GDM1 (cell line): ENCODE data around the gene RELA.

Experiments
- DNase-seq: peaks from one replicate; lab custom pipeline; 2025; lab: John Stamatoyannopoulos, UW

The RELA gene

GRCh38 chr11:65613091-65613928 lies 49.4 kb downstream of the RELA start:
- DNase-seq = no peak

- DNase-seq = no peak
These were observed 50.0 kb downstream of the RELA start for GRCh38 chr11:65612691-65613090.

GRCh38 chr11:65611758-65612603 lies 50.7 kb downstream of the RELA start:
- no peak for DNase-seq

- DNase-seq = peak; percentile 73
These were observed 51.5 kb downstream of the RELA start for GRCh38 chr11:65611028-65611757.

GRCh38 chr11:65610404-65610803 lies 52.3 kb downstream of the RELA start:
- no peak for DNase-seq

GRCh38 chr11:65609665-65610064 lies 53.1 kb downstream of the RELA start:
- DNase-seq = no peak

DNA sequence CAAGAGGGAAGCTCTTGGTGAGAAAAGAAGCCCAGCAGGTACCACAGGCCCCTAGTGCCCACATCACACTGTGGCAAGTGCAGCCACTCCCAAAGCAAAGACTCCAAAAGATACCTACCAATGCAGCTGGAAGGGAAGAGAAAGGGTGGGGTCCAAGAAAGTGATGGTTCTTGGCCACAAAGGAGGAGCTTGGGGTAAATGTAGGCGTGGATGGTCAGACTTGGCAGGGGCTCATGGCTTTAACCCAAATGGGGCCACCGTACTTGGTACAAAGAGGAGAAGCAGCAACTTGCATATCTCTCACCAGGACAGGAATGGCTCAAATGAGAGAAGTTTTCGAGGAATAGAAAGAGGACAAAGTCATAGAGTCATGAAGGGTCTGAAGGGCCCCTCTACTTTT lies 53.5 kb downstream of the RELA start:
- no peak for DNase-seq

DNA sequence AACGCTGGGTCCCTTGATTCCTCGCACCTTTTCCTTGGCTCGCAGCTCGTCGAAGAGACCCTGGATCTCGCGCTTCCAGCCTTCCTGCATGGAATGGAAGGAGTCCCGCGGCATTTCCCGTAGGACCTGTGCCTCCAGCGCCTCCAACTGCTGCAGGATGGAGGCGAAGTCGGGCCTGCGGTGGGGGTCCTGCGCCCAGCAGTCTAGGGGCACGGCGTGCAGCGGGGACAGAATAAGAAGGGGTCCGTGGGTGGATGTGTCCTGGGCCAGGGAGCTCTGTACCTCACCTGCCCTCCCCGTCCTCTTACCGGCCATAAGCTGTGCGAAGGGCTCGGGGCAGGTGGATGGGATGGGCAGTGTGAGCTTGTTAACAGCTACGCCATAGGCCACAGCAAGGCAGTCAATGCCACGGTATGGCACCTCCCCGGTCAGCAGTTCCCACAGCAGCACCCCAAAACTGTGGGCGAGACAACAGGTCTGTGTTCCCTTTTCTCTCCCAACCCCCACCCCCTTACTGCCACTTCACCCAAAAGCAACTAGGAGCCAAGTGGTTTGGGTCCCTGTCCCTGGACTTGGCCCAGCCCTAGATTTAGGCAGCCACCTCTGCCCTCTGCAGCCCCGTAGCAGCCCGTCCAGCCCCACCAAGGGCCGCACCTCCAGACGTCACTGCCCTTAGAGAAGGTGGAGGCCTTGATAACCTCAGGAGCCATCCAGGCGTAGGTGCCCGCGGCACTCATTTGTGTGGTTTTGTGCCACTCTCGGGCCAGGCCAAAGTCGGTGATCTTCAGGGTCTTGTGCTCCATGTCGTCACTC lies 54.9 kb downstream of the RELA start:
- DNase-seq = no peak

DNA sequence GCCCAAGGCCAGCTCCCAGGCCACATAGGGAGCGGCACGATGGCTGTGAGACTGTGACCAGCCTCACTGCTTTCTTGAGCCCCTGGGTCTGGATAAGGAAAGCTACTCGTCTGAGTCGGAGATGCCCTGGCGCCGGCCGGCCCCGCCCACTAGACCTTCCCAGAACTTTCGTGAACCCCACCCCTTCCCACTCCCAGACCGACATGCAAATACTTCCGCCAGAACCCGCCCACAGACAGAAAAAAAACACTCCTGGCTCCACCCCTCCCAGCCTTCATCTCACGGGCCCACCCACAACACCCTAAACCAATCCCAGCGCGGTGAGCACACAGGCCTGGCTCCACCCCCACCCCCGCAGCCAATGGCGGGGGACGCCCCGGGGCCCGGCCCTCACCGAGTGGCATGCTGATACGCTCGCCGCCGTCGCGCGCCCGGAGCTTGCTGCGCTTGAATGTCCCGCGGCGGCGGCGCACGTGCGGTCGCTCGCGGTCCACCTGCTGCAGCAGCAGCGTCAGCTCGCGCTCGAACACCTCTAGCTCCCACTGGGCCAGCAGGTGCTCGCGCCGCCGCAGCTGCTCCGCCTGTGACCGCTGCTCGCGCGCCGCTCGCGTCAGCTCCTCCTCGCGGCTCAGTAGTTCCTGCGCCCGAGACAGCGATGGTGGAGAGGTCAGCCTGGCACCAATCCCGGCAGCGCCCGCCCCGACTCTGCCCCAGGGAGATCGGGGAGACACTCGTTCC lies 55.7 kb downstream of the RELA start:
- no peak for DNase-seq

GRCh38 chr11:65604258-65604657 lies 58.5 kb downstream of the RELA start:
- no peak for DNase-seq
